HCT116 (cell line): ENCODE measurements around the gene SYNE3.

ENCODE experiments used
- CEBPB ChIP-seq: IDR thresholded peaks from 2 replicates; pipeline ENCODE4 v1.6.1; 2012; ENCODE audit warnings: low read depth
- ELF1 ChIP-seq: IDR thresholded peaks from 2 replicates; pipeline ENCODE4 v1.6.1; 2012; ENCODE audit warnings: low read depth, borderline replicate concordance
- TF ChIP-seq, protein P1 (sequence below): IDR thresholded peaks from 2 replicates; pipeline ENCODE4 v1.6.1; 2012

DNA sequence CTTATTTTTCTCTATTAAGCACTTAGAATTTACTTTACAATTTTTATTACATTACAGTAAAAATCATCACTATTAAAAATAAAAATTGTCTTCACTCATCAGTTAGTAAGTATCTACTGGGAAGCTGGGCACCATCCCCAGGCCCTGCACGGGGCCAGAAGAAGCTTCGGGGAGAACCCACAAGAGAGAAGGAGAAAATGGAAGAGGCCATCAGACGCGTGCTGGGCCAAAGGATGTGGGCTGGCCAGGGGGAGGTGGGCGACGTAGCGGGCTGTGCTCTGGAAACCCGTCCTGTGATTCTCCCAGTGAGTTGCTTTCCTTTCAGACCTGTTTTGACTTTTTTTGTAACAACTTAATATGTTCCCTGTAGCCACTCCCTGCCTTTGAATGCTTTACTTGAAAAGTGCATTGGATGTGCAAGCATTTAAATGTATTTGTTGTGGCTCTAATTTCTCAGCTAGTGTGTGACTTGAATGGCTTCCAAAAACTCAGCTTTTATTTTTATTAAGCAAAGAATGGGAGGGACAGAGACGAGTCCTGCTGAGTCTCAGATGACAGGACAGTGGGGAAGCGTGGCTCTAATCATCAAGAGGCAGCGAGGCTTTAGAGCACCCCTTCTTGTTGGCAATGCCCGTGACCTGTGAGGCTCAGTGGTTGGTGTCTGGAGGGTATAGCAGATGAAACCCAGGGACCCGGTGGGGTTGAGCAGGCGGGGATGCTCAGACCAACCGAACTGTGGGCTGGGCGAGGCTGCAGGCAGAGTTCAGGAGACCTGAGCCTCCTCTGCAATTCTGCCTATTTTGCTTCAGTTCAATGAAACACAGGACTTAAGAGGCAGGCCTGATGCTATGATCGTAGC, 38.8 kb downstream of the SYNE3 start:
- TF ChIP-seq ELF1 (no peak), CEBPB (no peak)
- TF ChIP-seq, protein P1, sequence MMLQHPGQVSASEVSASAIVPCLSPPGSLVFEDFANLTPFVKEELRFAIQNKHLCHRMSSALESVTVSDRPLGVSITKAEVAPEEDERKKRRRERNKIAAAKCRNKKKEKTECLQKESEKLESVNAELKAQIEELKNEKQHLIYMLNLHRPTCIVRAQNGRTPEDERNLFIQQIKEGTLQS, result no peak
